ENCODE data around the gene NHSL2. TPM values are rescaled to one million over a fixed set of nuclear protein-coding genes. Genes with fewer than 3 reads are reported as not detected.

The NHSL2 gene
- total and polyA plus RNA-seq, 2 experiments from 2014 or later = 4.7 to 9.5 TPM

DNA sequence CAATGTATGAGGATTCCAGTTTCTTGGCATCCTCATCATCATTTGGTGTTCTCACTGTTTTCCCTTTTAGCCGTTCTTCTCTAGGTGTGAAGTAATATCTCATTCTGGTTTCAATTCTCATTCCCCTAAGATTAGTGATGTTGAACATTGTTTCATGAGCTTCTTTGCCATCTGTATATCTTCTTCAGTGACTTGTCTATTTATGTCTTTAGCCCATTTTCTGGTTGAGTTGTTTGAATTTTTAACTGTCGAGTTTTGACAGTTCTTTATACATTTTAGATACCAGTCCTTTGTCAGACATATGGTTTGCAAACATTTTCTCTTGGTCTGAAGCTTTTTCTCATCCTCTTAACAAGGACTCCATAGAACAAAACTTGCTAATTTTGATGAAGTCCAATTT lies 101.1 kb downstream of the NHSL2 start (continued):
- no peak for TF ChIP-seq ZNF462 (CRISPR knock-in tag; IDR thresholded peaks at IDR 0.05)

DNA sequence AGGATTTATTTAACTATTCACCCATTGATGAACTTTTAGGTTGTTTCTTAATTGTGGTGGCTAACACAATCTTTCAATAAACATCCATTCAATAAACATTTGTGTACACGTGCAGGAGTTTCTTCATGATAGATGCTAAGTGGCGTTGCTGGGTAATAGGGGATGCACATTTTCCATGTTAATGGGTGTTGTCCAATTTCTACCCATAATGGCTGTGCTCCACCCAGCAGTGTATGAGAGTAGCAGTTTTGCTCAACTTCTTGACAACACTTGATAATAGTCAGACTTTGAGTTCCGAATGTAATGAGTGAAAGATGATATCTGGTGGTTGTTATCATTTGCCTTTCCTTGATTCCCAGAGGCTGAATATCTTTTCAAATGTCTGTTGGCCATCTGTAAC lies 104.7 kb downstream of the NHSL2 start:
- Mint-ChIP-seq H3K27ac (no peak overlapping the region), H3K36me3 (ENCODE audit: low read depth) (peaks cover 24% of the 10 kb centered on the region; the same call in 2 of the 3 replicates), H3K9me3 (no peaks in the 10 kb centered on the region), H3K27me3 (ENCODE audit: insufficient read depth, low read depth, poor library complexity) (peaks cover 12% of the 10 kb centered on the region), H3K4me1 (peaks cover 10% of the 10 kb centered on the region), H3K4me3 (no peak overlapping the region)
- H3K4me1 ChIP-seq (ENCODE audit: insufficient read depth) = no peaks in the 10 kb centered on the region; the same call in 1 of the 2 replicates
- no peak overlapping the region for H3K27ac ChIP-seq (ENCODE audit: low read depth)
- H3F3A ChIP-seq (replicated peaks; ENCODE audit: low read depth) = no peaks in the 10 kb centered on the region
- no peak overlapping the region for H3K4me2 ChIP-seq
- H3K9me2 ChIP-seq (ENCODE audit: insufficient read depth) = no peaks in the 10 kb centered on the region
- ATAC-seq (no peak), DNase-seq (ENCODE audit: low spot score) (no peak)
- H2AFZ ChIP-seq = no peak overlapping the region
- H3K36me3 ChIP-seq (ENCODE audit: insufficient read depth) = no peaks in the 10 kb centered on the region
- no peak overlapping the region for H3K4me3 ChIP-seq
- no peaks in the 10 kb centered on the region for H3K79me2 ChIP-seq (replicated peaks; ENCODE audit: insufficient read depth)
- no peaks in the 10 kb centered on the region for H4K20me1 ChIP-seq (replicated peaks; ENCODE audit: insufficient read depth)
- H3K27me3 ChIP-seq (ENCODE audit: insufficient read depth) = peaks cover 11% of the 10 kb centered on the region
- TF ChIP-seq JUNB (IDR thresholded peaks at IDR 0.05; ENCODE audit: unreplicated experiment) = no peak
- TF ChIP-seq, protein P1, sequence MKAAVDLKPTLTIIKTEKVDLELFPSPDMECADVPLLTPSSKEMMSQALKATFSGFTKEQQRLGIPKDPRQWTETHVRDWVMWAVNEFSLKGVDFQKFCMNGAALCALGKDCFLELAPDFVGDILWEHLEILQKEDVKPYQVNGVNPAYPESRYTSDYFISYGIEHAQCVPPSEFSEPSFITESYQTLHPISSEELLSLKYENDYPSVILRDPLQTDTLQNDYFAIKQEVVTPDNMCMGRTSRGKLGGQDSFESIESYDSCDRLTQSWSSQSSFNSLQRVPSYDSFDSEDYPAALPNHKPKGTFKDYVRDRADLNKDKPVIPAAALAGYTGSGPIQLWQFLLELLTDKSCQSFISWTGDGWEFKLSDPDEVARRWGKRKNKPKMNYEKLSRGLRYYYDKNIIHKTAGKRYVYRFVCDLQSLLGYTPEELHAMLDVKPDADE (IDR thresholded peaks at IDR 0.05) = no peak
- no peak for TF ChIP-seq EZH2phosphoT487 (IDR thresholded peaks at IDR 0.05; ENCODE audit: unreplicated experiment)
- no peak for TF ChIP-seq ZNF114 (CRISPR knock-in tag; IDR thresholded peaks at IDR 0.05)
- TF ChIP-seq NANOG (IDR thresholded peaks at IDR 0.05; ENCODE audit: borderline replicate concordance) = no peak
- TF ChIP-seq EZH2 (IDR thresholded peaks at IDR 0.05; ENCODE audit: low read depth, unreplicated experiment) = no peak
- TF ChIP-seq POLR2AphosphoS5 (IDR thresholded peaks at IDR 0.05; ENCODE audit: low read depth) = no peak
- TF ChIP-seq CREB1 (CRISPR knock-in tag; IDR thresholded peaks at IDR 0.05; ENCODE audit: low read depth) = no peak
- no peak for TF ChIP-seq ZNF331 (CRISPR knock-in tag; IDR thresholded peaks at IDR 0.05; ENCODE audit: low read depth)
- no peak for TF ChIP-seq STAT1 (IDR thresholded peaks at IDR 0.05; ENCODE audit: unreplicated experiment)
- no peak for TF ChIP-seq REST (IDR thresholded peaks at IDR 0.05; ENCODE audit: unreplicated experiment)

Data from GM23338 (cell line).